Uterus (tissue), 2 donors: ENCODE results near the gene CYB5R3.
"Not testable (repeated sequence)": the region's sequence is repeated elsewhere in the genome, so short reads cannot be mapped to it uniquely, and the experiment has no call there.

Source experiments
- CTCF ChIP-seq, 4 experiments: fragments of 200-600 bp in 2 of 4; fragments of 450-650 bp in 2 of 4; sonication (generic) in 2 of 4; IDR thresholded peaks; one replicate each; pipeline ENCODE4 v1.5.1; 2016 to 2019; ENCODE audit warnings: antibody characterized with exemption in 4 of 4, mild to moderate bottlenecking in 2 of 4, moderate library complexity in 1 of 4
- POLR2A ChIP-seq, 2 donors: fragments of 450-650 bp; IDR thresholded peaks; one replicate each; pipeline ENCODE4 v1.6.1; 2016; ENCODE audit warnings: antibody characterized with exemption in 2 of 2, mild to moderate bottlenecking in 1 of 2, moderate library complexity in 1 of 2

DNA sequence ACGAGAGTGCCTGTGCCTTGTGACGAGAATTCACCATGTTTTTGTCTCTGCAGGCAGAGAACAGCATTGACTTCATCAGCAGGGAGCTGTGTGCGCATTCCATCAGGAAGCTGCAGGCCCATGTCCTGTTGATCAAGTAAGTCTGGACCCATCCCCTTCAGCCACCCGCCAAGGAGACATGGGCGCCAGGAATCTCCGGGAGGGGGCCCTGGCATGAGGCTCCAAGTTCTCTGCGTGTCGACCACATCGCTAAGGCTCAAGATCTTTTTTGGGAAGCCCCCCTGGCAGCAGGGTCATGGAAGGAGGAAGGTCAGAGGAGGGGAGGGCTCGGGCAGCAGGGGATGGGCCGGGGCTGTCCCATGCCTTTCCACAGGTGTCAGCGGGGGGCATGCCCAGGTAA lies 78.1 kb downstream of the CYB5R3 start:
- TF ChIP-seq CTCF, POLR2A (IDR thresholded peaks at IDR 0.05): not testable (repeated sequence)
